Activated T-helper 1 cell treated with anti-CD3 and anti-CD28 coated beads, Interleukin-12 subunit alpha, Interleukin-12 subunit beta, Interleukin-2, Interleukin-4 antibody, amounts not matched to agents 30 ng/mL and 10 ng/mL and 1 ng/mL, durations not matched to agents 14 hours and 24 hours and 36 hours (primary cell): Measurements from ENCODE around the gene SLC6A6. TPM values are rescaled to one million over a fixed set of nuclear protein-coding genes. Genes with fewer than 3 reads are reported as not detected.

Experiments
- DNase-seq: peaks from one replicate; pipeline ENCODE4 v3.0.0; 2021; ENCODE audit warnings: low spot score
- H3K27ac Mint-ChIP-seq: one replicate; pipeline ENCODE4 v1.8.0; 2021; ENCODE audit warnings: mild to moderate bottlenecking, mixed read lengths
- H3K27me3 Mint-ChIP-seq: one replicate; pipeline ENCODE4 v1.8.0; 2022; ENCODE audit warnings: mild to moderate bottlenecking, moderate library complexity, mixed read lengths; ENCODE audit not compliant: insufficient read depth
- H3K36me3 Mint-ChIP-seq: one replicate; pipeline ENCODE4 v1.8.0; 2021; ENCODE audit warnings: low read depth, mixed read lengths
- H3K4me1 Mint-ChIP-seq: one replicate; pipeline ENCODE4 v1.8.0; 2021; ENCODE audit warnings: low read depth, mixed read lengths
- H3K4me3 Mint-ChIP-seq: one replicate; pipeline ENCODE4 v1.8.0; 2021; ENCODE audit warnings: mild to moderate bottlenecking, moderate library complexity, mixed read lengths
- H3K9me3 Mint-ChIP-seq: one replicate; pipeline ENCODE4 v1.8.0; 2021; ENCODE audit warnings: mixed read lengths
- intact Hi-C: fragments of 100-400 bp; cut with micrococcal nuclease; formaldehyde crosslinking; loops from one replicate; pipeline ENCODE4 v1.15.1; 2024
- total RNA-seq: library from RNA; stranded (reverse); gene quantifications from 2 replicates; pipeline ENCODE4 v1.2.3, GENCODE V29; 2022

The SLC6A6 gene
- total RNA-seq, 1 donor from 2014 or later: 45.4 TPM

- DNase-seq: no peak
- intact Hi-C loops: no loop called here
- Mint-ChIP-seq H3K4me3 (no peak overlapping the region), H3K27me3 (no peaks in the 10 kb centered on the region), H3K36me3 (peaks cover 3% of the 10 kb centered on the region), H3K9me3 (no peaks in the 10 kb centered on the region), H3K27ac (no peak overlapping the region), H3K4me1 (no peaks in the 10 kb centered on the region)
Observed at GRCh38 chr3:14492948-14493881, 90.8 kb downstream of the SLC6A6 start.

DNA sequence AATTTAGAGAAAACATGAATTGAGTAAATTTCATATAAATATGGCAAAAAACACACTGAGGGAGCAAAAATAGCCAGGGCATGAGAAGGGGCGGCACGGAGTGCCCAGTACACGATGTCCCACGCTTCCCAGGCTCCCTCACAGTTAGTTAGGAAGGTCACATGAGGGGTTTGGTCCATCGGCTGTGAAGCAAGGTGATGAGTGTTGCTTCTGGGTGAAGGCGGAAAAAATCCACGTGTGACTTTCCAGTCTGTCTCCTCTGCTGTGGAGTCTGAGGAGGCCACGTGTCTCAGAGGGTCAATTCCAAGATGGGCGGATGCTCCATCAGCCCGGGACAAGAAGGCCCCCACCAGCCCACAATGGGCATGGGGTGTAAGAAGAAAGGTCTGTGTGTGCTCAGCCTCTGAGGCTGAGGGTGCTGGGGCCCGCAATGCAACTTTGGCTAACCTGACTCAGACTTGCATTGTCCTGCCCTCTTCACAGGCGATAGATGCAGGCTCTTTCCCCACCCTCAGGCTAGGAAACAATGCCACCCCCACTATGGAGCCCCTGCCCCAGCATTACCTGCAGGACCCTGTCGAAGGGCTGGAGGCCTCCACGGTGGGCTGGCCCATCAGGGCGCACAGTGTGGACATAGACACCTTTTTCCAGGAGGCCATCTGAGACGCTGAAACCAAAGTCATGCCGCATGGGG, 92.0 kb downstream of the SLC6A6 start:
- Mint-ChIP-seq H3K4me3 (no peak overlapping the region), H3K4me1 (no peaks in the 10 kb centered on the region), H3K9me3 (no peaks in the 10 kb centered on the region), H3K27ac (no peak overlapping the region), H3K36me3 (peaks cover 3% of the 10 kb centered on the region), H3K27me3 (no peaks in the 10 kb centered on the region)
- DNase-seq: no peak
- intact Hi-C loops: no loop called here

DNA sequence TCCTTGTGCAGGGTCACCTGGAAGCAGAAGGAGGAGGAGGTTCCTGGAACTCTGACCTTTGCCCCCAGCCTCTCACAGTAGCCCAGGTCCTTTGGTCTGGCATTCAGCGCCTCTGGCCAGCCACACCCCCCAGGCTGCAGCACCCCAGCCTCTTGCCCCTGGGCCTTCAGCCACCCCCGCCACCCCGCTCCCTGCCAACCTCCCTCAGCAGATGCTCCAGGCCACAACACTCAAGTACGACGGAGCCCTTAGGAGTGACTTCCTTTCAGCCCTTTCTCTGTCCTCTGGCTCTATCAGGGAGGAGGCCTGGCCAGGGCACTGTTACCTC, 92.5 kb downstream of the SLC6A6 start:
- intact Hi-C loops: no loop called here
- peaks cover under 1% of the 10 kb centered on the region for H3K27me3 Mint-ChIP-seq

DNA sequence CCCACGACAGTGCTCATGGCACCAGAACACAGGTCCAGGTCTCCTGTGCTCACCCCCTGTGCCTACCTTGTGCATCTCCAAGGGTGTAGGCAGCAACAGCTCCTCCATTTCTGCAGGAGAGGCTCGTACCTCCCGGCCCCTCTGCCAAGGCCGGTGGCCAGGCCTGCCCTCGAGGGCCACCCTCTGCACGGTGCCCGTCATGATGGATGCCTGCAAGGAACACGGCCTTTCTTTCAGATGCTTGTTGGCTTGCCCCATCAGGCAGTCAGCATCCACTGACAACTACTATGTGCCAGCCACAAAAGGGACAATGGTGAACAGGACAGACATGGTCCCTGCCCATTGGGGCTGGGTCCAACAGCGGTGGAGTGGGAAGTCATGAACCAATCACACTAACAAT, 93.9 kb downstream of the SLC6A6 start:
- no peaks in the 10 kb centered on the region for H3K4me1 Mint-ChIP-seq
- intact Hi-C loops: no loop called here
- H3K27me3 Mint-ChIP-seq: peaks cover 4% of the 10 kb centered on the region
- H3K36me3 Mint-ChIP-seq: no peaks in the 10 kb centered on the region
- H3K4me3 Mint-ChIP-seq: no peak overlapping the region
- H3K27ac Mint-ChIP-seq: no peak overlapping the region
- peaks cover under 1% of the 10 kb centered on the region for H3K9me3 Mint-ChIP-seq
- no peak for DNase-seq

More for the DNA sequence above, 92.5 kb downstream of the SLC6A6 start:
- H3K36me3 Mint-ChIP-seq: peaks cover 3% of the 10 kb centered on the region
- H3K4me1 Mint-ChIP-seq: no peaks in the 10 kb centered on the region
- H3K27ac Mint-ChIP-seq: no peak overlapping the region
- no peaks in the 10 kb centered on the region for H3K9me3 Mint-ChIP-seq
- DNase-seq: no peak
- H3K4me3 Mint-ChIP-seq: no peak overlapping the region

- no peak for DNase-seq
- no peak overlapping the region for H3K27ac Mint-ChIP-seq
- H3K27me3 Mint-ChIP-seq: peaks cover 4% of the 10 kb centered on the region
- peaks cover 9% of the 10 kb centered on the region for H3K9me3 Mint-ChIP-seq
- no peaks in the 10 kb centered on the region for H3K4me1 Mint-ChIP-seq
- H3K4me3 Mint-ChIP-seq: no peak overlapping the region
- intact Hi-C loops: no loop called here
- no peaks in the 10 kb centered on the region for H3K36me3 Mint-ChIP-seq
Observed at GRCh38 chr3:14497321-14497720, 94.9 kb downstream of the SLC6A6 start.

GRCh38 chr3:14502472-14502871, 100.1 kb downstream of the SLC6A6 start:
- Mint-ChIP-seq H3K4me3 (no peak overlapping the region), H3K4me1 (no peaks in the 10 kb centered on the region), H3K9me3 (peaks cover 20% of the 10 kb centered on the region), H3K36me3 (no peaks in the 10 kb centered on the region), H3K27me3 (peaks cover 4% of the 10 kb centered on the region), H3K27ac (no peak overlapping the region)
- intact Hi-C loops: no loop called here
- no peak for DNase-seq

DNA sequence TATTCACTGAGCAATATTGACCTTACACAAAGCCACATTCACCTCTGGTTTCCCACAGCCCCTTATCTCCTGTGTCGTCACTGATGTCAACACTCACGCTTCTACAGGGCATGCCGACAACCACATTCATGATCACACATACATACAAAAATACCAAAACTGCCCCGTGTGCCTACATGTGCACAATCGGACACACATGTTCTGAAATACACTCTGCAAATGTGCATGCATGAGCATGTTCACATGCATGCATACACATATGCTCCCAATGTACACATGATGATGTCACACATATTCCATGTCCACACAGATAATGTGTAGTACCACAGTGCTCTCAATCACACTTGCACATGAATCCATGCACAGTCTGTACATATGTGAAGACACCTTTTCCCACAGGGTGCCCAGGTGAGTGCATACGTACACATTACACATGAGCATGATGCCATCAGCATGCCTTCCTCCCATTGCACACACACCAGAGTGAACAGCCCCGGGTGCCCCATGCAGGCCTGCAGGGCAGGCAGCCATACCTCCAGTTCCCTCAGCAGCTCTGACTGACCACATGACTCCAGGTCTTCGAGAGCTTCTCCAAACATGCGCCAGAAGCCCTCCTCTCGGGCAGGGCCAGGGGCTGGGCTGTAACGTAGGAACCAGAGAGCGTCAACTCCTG, 100.8 kb downstream of the SLC6A6 start:
- Mint-ChIP-seq H3K27me3 (peaks cover 4% of the 10 kb centered on the region), H3K4me1 (no peaks in the 10 kb centered on the region), H3K27ac (no peak overlapping the region), H3K4me3 (no peak overlapping the region), H3K9me3 (peaks cover 20% of the 10 kb centered on the region), H3K36me3 (no peaks in the 10 kb centered on the region)
- intact Hi-C loops: no loop called here
- no peak for DNase-seq

- Mint-ChIP-seq H3K27me3 (peaks cover 4% of the 10 kb centered on the region), H3K9me3 (peaks cover 20% of the 10 kb centered on the region), H3K4me1 (no peaks in the 10 kb centered on the region), H3K36me3 (no peaks in the 10 kb centered on the region), H3K4me3 (no peak overlapping the region), H3K27ac (no peak overlapping the region)
- intact Hi-C loops: no loop called here
- no peak for DNase-seq
Observed at GRCh38 chr3:14503706-14504065, 101.3 kb downstream of the SLC6A6 start.

- Mint-ChIP-seq H3K36me3 (no peaks in the 10 kb centered on the region), H3K4me1 (no peaks in the 10 kb centered on the region), H3K4me3 (no peak overlapping the region), H3K27ac (no peak overlapping the region), H3K9me3 (peaks cover 20% of the 10 kb centered on the region), H3K27me3 (peaks cover under 1% of the 10 kb centered on the region)
- intact Hi-C loops: loop anchor here (5.0 kb wide), 1 partner anchor 277 kb away; no protein-coding TSS in a partner anchor
- DNase-seq: no peak
Observed at GRCh38 chr3:14505001-14505802, 102.8 kb downstream of the SLC6A6 start.

GRCh38 chr3:14505803-14506500, 103.5 kb downstream of the SLC6A6 start:
- Mint-ChIP-seq H3K36me3 (no peaks in the 10 kb centered on the region), H3K4me1 (no peaks in the 10 kb centered on the region), H3K9me3 (peaks cover 20% of the 10 kb centered on the region), H3K4me3 (no peak overlapping the region), H3K27ac (no peak overlapping the region), H3K27me3 (no peaks in the 10 kb centered on the region)
- intact Hi-C loops: loop anchor here (5.0 kb wide), 1 partner anchor 276 kb away; no protein-coding TSS in a partner anchor
- no peak for DNase-seq

DNA sequence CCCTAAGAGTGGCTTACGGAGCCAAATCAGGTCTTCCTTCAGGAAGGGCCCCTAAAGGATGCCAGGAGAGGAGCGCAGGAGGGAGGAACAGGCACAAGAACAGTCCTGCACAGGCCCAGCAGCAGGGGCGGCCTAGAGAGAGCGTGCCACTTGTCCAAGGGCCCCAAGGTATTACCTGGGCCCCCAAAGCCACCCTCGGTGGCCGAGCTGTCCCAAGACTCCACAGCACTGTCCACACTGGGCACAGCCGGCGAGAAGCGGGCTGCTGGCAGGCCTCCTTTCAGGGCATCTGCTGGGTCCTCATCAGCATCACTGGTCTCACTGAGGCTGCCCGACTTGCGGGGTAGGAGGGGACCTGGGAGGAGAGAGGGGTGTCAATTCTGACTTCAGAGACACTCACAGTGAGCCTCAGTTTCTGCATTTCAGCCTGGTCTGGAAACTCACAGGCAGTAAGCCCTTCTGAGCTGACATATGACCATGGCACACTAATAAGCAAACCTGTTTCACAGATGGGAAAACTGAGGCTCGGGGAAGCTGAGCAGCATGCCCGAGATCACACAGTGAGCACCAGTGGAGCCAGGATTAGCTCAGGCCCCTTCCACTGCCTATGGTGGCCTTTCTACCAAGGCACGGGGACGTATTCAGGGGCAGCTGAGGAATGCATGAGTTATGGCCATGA, 104.4 kb downstream of the SLC6A6 start:
- no peaks in the 10 kb centered on the region for H3K27me3 Mint-ChIP-seq
- no peak for DNase-seq
- H3K36me3 Mint-ChIP-seq: no peaks in the 10 kb centered on the region
- H3K9me3 Mint-ChIP-seq: peaks cover 16% of the 10 kb centered on the region
- no peak overlapping the region for H3K27ac Mint-ChIP-seq
- no peaks in the 10 kb centered on the region for H3K4me1 Mint-ChIP-seq
- no peak overlapping the region for H3K4me3 Mint-ChIP-seq
- intact Hi-C loops: loop anchor here (5.0 kb wide), 1 partner anchor 276 kb away; no protein-coding TSS in a partner anchor
